ENCODE measurements around the gene SCT.

The SCT gene

DNA sequence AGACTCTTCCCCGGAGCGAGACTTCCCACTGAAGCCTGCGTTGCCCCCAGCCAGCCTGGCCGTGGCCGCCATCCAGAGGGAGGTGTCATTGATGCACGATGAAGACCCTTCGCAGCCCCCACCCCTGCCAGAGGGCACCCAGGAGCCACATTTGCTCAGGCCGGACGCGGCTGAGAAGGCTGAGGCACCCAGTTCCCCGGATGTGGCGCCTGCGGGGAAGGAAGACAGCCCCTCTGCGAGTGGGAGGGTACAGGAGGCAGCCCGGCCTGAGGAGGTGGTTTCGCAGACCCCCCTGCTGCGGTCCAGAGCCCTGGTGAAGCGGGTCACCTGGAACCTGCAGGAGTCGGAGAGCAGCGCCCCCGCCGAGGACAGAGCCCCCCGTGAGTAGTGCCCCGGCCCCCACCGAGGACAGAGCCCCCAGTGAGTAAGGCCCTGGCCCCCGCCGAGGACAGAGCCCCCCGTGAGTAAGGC, 17.6 kb downstream of the SCT start:
- no peak for FAIRE-seq

DNA sequence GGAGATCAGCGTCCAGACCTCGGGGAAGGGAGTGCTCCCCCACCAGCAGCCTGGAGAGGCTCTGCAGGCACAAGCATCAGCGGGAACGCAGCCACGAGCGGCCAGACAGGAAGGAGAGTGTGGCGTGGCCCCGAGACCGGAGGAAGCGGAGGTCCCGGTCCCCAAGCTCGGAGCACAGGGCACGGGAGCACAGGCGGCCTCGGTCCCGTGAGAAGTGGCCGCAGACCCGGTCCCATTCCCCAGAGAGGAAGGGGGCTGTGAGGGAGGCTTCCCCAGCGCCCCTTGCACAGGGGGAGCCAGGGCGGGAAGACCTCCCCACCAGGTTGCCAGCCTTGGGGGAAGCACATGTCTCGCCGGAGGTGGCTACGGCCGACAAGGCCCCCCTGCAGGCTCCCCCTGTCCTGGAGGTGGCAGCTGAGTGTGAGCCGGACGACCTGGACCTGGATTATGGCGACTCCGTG, 18.2 kb downstream of the SCT start:
- FAIRE-seq = no peak

- no peak for FAIRE-seq
Observed at GRCh38 chr11:607971-608659, 18.9 kb downstream of the SCT start.

GRCh38 chr11:607020-607780, 19.8 kb downstream of the SCT start:
- no peak for FAIRE-seq

DNA sequence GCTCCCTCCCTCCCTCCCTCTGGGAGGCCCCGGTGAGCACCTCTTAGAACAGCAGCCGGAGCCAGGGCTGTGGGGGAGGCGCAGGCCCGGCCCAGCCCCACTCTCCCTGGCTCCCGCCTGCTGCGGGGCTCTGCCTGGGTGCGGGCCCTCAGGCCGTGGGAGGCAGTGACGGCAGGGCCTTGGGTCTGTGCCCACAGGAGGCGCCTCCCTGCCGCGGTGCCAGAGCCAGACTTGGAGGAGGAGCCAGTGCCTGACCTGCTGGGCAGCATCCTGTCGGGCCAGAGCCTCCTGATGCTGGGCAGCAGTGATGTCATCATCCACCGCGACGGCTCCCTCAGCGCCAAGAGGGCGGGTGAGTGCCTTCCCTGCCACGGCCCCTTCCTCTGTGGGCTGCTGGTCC, 20.7 kb downstream of the SCT start:
- no peak for FAIRE-seq

DNA sequence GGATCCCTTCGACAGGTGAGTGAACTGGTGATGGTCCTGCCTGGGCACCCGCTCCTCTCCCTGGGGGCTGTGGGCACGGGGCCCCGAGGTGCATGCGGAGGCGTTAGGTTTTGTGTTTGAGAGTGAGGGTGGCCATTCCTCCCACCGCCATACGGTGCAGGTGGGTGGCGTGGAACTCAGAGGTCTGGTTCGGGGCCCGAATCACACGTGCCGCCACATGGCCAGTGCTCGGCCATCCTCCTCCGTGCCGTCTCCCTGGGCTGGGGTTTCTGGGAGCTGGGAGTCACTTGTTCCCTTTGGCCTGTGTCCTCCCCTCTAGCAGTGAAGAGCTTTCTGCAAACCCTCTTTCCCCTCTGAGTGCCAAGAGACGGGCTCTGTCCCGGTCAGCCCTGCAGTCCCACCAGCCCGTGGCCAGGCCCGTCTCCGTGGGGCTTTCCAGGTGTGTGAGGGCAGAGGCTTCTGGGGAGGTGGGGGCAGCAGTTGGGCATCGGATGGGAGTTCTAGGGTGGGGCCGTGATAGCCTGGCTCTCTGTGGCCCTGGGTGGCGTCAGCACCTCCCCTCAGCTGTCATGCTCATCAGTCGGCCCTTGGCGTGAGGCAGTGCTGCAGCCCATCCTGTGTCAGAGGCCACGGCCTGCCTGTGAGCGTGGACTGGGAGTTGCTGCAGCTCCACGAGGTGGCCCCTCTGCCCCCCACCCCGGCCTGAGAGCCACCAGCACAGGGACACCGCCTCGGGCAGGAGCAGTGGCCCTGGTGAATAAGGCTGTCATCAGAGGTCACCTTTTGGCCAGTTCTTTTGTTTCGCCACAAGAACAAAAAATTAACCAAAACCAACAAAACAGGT, 21.5 kb downstream of the SCT start:
- FAIRE-seq = no peak

DNA sequence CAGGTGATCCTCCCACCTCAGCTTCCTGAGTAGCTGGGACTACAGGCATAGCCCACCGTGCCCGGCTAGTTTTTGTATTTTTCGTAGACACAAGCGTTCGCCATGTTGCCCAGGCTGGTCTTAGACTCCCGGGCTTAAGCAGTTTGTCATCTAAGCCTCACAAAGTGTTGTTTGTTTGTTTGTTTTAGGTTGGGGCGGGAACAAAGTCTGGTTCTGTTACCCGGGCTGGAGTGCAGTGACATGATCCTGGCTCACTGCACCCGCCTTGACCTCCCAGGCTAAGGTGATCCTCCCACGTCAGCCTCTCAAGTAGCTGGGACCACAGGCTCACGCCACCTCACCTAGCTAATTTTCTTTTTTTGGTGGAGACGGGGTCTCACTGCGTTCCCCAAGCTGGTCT, 23.8 kb downstream of the SCT start:
- no peak for FAIRE-seq

DNA sequence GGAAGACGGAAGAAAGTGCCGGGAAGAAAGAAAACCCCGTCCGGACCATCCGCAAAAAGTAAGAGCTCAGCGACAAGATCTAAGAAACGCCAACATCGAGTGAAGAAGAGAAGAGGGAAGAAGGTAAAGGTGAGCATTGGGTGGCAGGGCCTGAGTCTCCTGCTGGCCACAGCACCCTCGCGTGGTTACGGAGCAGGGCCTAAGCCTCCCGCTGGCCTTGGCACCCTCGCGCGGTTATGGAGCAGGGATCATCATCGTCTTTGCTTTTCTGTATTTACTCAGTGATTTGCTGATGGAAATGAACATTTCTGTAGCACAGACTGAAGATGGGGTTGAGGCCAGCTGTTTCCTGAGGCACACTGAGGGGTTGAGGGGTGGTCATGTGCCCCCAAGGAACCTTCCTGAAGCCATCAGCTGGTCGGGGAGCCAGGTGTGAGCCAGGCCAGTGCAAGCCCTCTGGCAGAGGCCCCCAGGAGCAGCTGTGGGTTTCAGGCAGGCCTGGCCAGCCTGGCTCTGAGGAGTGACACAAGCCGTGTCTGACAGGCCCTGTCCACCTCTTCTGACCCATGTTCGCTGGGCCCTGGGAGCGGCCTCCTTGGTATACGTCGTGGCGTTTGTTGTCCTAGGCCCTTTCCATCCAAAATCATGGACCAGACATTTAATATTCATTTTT, 25.3 kb downstream of the SCT start:
- FAIRE-seq = no peak

- no peak for FAIRE-seq
Observed at GRCh38 chr11:598005-598680, 28.8 kb downstream of the SCT start.

DNA sequence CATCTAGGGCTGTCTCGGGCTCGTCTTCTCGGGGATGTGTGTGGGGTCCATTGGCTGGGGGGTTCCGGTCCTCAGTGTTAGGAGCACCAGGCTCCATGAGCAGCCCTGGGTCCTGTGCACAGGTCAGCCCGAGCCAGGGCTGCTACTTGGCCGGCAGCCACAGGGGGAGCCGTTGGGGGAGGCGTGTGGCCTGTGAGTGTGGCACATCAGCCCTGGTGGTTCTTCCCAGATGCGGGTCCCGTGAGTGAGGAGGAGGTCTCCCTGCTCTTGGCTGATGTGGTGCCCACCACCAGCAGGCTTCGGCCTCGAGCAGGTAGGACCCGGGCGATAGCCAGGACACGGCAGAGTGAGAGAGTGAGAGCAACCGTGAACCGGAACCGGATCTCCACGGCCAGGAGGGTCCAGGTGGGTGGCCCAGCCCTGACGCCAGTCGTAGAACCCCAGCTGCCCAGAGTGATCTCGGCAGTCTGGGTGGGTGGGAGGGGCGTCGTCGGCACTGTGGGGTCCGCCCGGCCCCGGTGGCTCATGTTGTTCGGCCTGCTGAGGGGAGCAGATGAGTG, 29.7 kb downstream of the SCT start:
- FAIRE-seq = no peak

GRCh38 chr11:596374-596773, 30.6 kb downstream of the SCT start:
- no peak for FAIRE-seq

GRCh38 chr11:595400-595799, 31.6 kb downstream of the SCT start:
- FAIRE-seq = no peak

- no peak for FAIRE-seq
Observed at GRCh38 chr11:593347-593746, 33.6 kb downstream of the SCT start.

DNA sequence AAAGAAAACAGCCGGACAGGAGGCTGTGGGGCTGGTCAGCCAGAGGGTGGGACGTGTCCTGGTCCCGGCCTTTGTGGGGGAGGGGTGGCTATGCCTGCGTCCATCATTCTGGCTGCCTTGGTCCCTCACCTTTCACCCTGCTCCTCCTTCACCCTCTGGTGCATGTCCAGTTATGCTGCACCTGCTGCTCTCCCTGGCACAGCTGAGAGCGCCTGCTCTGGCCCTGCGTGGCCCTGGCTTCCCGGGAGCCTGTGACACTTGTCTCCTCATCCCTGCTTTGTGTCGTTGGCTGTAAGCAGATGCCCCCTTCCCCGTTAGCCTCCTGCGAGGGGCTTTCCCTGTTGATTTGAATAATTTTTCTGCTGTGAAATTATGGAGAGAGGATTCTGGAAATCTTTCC, 34.1 kb downstream of the SCT start:
- FAIRE-seq = no peak

DNA sequence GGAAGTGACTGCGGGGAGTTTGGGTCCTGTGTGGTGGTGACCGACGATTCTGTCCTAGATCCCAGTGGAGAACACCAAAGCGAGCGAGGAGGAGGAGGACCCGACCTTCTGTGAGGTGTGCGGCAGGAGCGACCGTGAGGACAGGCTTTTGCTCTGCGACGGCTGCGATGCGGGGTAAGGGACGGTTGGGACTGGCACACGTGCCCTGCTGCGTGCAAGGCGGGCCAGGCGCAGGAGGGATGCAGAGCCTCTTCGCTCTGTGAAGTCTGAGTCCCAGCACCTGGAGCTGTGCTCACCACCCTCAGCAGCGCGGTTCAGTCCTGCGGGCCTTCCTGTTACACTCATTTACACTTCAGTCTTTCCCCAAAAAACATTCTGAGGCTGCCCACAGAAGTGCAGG, 34.5 kb downstream of the SCT start:
- FAIRE-seq = no peak

GRCh38 chr11:590997-591396, 36.0 kb downstream of the SCT start:
- FAIRE-seq = no peak

GRCh38 chr11:589798-590197, 37.2 kb downstream of the SCT start:
- no peak for FAIRE-seq

DNA sequence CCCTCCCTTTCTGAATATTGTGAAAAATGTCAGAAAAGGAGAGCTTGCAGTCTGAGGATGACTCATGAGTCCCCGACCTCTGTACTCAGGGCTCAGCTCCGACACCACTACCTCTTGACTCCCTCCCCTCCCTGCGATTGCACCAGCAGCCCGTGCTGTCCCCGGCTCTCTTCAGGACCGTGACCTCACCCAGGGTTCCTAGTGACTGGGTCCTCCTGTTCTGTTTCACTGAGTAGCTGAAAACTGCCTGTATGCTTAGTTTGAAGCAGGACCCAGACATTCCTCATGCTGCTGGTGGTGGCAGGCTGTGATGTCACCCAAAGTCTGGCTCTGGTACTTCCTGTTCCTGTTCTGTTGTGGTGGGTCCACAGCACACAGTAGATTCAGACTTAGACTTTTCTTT, 39.0 kb downstream of the SCT start:
- no peak for FAIRE-seq

DNA sequence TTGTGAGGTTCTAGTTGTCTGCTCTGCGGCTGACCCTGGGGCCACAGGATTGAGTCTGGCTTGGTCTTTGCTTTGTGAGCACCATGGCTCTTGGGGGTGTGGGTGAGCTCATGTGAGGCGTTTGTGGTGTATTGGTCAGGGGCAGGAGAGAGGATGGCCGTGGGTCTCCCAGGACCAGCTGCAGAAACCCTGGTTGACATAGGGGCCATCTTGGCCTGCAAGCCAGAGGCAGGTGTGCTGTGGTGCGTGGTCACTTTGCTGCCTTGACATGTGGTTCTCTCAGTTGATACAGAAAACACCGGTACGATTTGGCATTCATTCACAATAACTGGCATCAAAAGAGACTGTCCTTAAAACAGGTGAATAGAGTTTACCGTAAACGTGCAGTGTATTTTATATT, 39.4 kb downstream of the SCT start:
- FAIRE-seq = no peak

DNA sequence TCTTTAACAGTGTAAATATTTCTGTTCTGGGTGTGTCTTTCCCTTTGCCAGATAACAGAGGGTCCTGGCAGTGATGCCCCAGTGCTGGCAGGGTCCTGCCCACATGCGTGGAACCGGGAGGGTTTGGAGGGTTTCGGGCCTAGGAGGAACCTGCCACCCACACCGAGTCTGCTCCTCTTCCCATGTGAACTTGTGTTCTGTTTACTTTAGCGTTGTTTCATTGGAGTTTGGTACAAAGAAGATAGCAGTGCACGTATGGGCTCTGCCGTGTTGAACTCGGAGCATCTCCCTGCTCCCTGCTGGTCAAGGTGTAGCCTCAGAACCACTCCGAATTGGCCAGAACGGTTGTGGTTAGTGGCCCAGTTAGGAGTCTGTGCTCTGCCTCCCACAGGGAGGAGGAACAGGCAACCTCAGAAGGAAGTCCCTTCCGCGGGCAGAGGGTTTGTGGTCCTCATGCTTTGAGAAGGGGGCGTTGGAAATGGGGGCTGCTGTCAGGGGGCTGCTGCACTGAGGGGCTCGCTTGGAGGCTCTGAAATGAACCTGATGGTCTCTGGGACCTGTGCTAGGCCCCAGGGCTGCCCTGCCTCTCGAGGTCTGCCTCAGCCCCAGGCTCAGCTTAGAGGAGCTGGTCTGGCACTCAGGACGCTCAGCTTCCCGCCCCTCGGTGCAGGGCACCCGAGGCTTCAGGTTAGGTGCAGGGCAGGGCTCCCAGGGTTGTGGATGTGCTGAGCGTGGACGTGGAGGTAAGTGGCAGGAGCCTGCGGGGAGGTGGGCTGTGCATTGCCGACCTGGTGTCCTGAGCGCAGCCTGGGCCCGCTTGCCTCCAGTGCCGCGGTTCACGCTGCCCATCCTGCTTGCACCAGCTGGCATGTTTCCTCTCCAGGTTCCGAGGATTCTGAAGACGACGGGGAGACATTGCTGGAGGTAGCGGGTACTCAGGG, 40.3 kb downstream of the SCT start:
- no peak for FAIRE-seq

- FAIRE-seq = no peak
Observed at GRCh38 chr11:584287-584686, 42.7 kb downstream of the SCT start.
